ENCODE data around the gene GPC6. TPM values are rescaled to one million over a fixed set of nuclear protein-coding genes. Genes with fewer than 3 reads are reported as not detected.

GPC6 gene
- polyA plus RNA-seq, 1 donor (not counting 4 experiments of a cell fraction or from before 2014, with no cell fraction given) = 0.42 TPM

GRCh38 chr13:93256998-93257397 lies 30.4 kb downstream of the GPC6 start:
- no peak for TF ChIP-seq EZH2 (IDR thresholded peaks at IDR 0.05; ENCODE audit: low read length)
- no peak for TF ChIP-seq CTCF (optimal IDR thresholded peaks at IDR 0.05 in 1 of 3, IDR thresholded peaks at IDR 0.05 in 1 of 3, conservative IDR thresholded peaks at IDR 0.05 in 1 of 3; ENCODE audit: extremely low read depth in 1 of 3, insufficient read depth in 2 of 3, low read length in 3 of 3)
- FAIRE-seq (no peak), DNase-seq (ENCODE audit: low read depth, low spot score) (no peak)
- Histone ChIP-seq H4K20me1 (ENCODE audit: control insufficient read depth, extremely low read depth, insufficient read depth, low read length) (no peaks in the 10 kb centered on the region), H3K27ac (ENCODE audit: control insufficient read depth, insufficient read depth, low read length) (no peak overlapping the region), H3K9ac (ENCODE audit: control insufficient read depth, extremely low read depth, insufficient read depth, low read length) (no peak overlapping the region), H3K27me3 (ENCODE audit: control insufficient read depth, extremely low read depth, insufficient read depth, low read length) (no peaks in the 10 kb centered on the region), H3K36me3 (ENCODE audit: control insufficient read depth in 2 of 2, extremely low read depth in 1 of 2, insufficient read depth in 2 of 2, low read length in 2 of 2) (no peaks in the 10 kb centered on the region), H3K9me3 (ENCODE audit: control insufficient read depth, low read depth, low read length) (no peaks in the 10 kb centered on the region), H3K4me1 (ENCODE audit: control insufficient read depth, extremely low read depth, insufficient read depth, low read length) (peaks cover 2% of the 10 kb centered on the region), H3K79me2 (ENCODE audit: control insufficient read depth, insufficient read depth, low read length) (no peaks in the 10 kb centered on the region), H2AFZ (ENCODE audit: control insufficient read depth, low read length) (no peak overlapping the region), H3K4me2 (ENCODE audit: control insufficient read depth, extremely low read depth, insufficient read depth, low read depth, low read length) (no peak overlapping the region), H3K4me3 (ENCODE audit: control insufficient read depth in 2 of 3, extremely low read depth in 1 of 3, insufficient read depth in 2 of 3, low read depth in 1 of 3, low read length in 3 of 3) (no peak overlapping the region), H3K9me1 (ENCODE audit: control insufficient read depth, extremely low read depth, insufficient read depth, low read length) (no peaks in the 10 kb centered on the region)
- dilution Hi-C loops (cut with MboI; ENCODE audit: extremely low pct_ligation_motif_present, low sequenced_read_pairs) = no loop called here

GRCh38 chr13:93259527-93260080 lies 33.0 kb downstream of the GPC6 start:
- Histone ChIP-seq H3K27me3 (ENCODE audit: control insufficient read depth, extremely low read depth, insufficient read depth, low read length) (no peaks in the 10 kb centered on the region), H3K36me3 (ENCODE audit: control insufficient read depth in 2 of 2, extremely low read depth in 1 of 2, insufficient read depth in 2 of 2, low read length in 2 of 2) (no peaks in the 10 kb centered on the region), H3K9me3 (ENCODE audit: control insufficient read depth, low read depth, low read length) (no peaks in the 10 kb centered on the region), H3K4me2 (ENCODE audit: control insufficient read depth, extremely low read depth, insufficient read depth, low read depth, low read length) (no peak overlapping the region), H4K20me1 (ENCODE audit: control insufficient read depth, extremely low read depth, insufficient read depth, low read length) (no peaks in the 10 kb centered on the region), H3K27ac (ENCODE audit: control insufficient read depth, insufficient read depth, low read length) (no peak overlapping the region), H2AFZ (ENCODE audit: control insufficient read depth, low read length) (no peak overlapping the region), H3K4me1 (ENCODE audit: control insufficient read depth, extremely low read depth, insufficient read depth, low read length) (peaks cover 10% of the 10 kb centered on the region), H3K79me2 (ENCODE audit: control insufficient read depth, insufficient read depth, low read length) (no peaks in the 10 kb centered on the region), H3K9me1 (ENCODE audit: control insufficient read depth, extremely low read depth, insufficient read depth, low read length) (no peaks in the 10 kb centered on the region), H3K9ac (ENCODE audit: control insufficient read depth, extremely low read depth, insufficient read depth, low read length) (no peak overlapping the region), H3K4me3 (ENCODE audit: control insufficient read depth in 2 of 3, extremely low read depth in 1 of 3, insufficient read depth in 2 of 3, low read depth in 1 of 3, low read length in 3 of 3) (no peak overlapping the region)
- DNase-seq (ENCODE audit: low read depth, low spot score) (no peak), FAIRE-seq (no peak)
- dilution Hi-C loops (cut with MboI; ENCODE audit: extremely low pct_ligation_motif_present, low sequenced_read_pairs) = no loop called here
- TF ChIP-seq EZH2 (IDR thresholded peaks at IDR 0.05; ENCODE audit: low read length) (no peak), CTCF (optimal IDR thresholded peaks at IDR 0.05 in 1 of 3, IDR thresholded peaks at IDR 0.05 in 1 of 3, conservative IDR thresholded peaks at IDR 0.05 in 1 of 3; ENCODE audit: extremely low read depth in 1 of 3, insufficient read depth in 2 of 3, low read length in 3 of 3) (no peak)

Measured in keratinocyte (primary cell).